GM18867 (cell line): ENCODE measurements around the gene KLHL30.
"Not testable (repeated sequence)": the region's sequence is repeated elsewhere in the genome, so short reads cannot be mapped to it uniquely, and the experiment has no call there.

Source experiments
- ATAC-seq: cut with Tn5 transposase; IDR thresholded peaks from one replicate; pipeline ENCODE4 v1.9.1; 2021; ENCODE audit warnings: mild to moderate bottlenecking, moderate library complexity; ENCODE audit not compliant: unreplicated experiment

Gene KLHL30

DNA sequence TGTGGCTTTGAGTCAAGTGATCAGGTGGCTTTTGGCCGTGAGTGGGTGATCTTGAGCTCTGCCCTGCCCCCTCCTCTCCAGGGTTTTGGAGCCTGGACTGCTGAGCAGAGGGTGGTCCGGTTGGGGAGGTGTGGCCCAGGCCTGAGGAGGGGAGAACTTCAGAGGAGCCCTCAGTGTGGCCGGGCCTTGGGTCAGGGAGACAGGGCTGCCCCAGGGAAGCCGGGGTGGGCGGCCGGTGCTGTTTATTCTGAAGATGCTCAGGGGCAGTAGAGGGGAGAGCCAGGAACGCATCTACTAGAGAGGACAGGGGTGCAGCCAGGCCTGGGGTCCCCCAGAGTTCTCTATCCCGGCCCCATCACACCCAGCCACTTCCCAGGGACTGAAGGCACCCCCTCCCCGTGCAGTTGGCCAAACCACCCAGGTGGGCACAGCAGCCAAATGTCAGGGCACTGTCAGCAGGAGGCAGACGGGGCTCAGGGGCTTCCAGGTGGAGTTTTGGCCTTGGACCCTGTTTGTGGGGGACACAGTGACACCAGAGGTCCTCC, 21.3 kb downstream of the KLHL30 start:
- no peak for ATAC-seq

GRCh38 chr2:238160206-238161129, 22.0 kb downstream of the KLHL30 start:
- ATAC-seq = no peak

DNA sequence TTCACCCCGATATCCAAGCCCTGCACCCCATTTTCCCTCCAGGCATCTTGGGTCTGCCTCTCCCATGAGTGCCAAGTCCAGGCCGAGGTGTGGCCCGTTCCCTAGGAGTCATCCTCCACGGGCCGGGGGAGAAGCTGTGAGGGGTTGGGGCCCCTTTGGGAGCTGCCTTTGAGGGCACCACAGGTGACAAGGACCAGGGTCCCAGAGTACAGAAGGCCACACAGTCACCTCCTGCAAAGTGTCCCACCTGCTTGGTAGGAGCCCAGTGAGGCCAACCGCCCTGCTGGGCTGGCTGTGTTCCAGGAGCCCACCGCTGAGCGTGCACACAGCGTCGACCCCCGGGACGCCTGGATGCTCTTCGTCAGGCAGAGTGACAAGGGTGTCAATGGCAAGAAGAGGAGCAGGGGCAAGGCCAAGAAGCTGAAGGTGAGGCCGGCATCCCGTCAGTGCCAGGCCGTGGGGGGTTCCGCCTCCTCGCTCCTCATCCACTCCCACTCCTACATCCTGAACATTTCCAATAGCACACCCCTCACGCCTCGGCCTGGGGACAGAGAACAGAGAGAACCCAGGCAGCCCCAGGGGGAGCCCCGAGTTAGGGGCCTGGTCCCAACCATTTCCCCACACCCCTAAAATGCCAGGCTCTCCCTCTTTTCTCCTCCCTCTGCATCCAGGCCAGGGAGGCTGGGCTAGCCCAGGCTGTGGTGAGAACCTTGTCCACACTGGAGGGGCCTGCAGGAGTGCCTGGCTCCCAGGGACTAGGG, 23.0 kb downstream of the KLHL30 start:
- no peak for ATAC-seq

GRCh38 chr2:238162251-238162845, 23.9 kb downstream of the KLHL30 start:
- ATAC-seq = no peak

DNA sequence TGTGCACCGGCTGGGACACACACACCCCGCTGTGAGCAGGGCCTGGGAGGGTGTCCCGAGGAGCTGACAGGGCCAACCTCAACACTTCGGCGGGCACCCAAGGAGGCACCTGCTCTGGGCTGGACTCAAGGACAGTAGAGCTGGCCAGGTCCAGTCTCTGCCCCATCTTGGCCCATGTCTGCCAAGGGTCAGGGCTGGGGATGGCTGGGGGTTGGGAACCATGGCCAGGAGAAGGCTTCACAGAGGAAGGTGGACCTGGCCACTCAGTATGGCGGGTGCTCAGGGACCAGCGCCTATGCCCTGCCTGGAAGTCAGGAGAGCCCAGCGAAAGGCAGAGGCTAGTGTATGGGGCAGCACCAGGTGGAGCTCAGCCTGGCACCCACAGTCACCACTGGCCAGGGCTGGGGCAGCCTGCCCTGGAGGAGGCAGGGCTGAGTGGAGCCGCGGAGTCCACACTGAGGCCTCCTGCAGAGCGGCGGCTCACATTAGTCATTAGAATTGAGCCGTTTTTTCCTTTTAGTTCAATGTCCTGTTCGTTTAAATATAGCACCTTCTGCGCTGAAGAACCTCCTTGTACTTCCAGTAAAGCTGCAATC, 24.5 kb downstream of the KLHL30 start:
- no peak for ATAC-seq

- no peak for ATAC-seq
Observed at GRCh38 chr2:238163481-238164198, 25.2 kb downstream of the KLHL30 start.

- no peak for ATAC-seq
Observed at GRCh38 chr2:238164906-238165287, 26.4 kb downstream of the KLHL30 start.

DNA sequence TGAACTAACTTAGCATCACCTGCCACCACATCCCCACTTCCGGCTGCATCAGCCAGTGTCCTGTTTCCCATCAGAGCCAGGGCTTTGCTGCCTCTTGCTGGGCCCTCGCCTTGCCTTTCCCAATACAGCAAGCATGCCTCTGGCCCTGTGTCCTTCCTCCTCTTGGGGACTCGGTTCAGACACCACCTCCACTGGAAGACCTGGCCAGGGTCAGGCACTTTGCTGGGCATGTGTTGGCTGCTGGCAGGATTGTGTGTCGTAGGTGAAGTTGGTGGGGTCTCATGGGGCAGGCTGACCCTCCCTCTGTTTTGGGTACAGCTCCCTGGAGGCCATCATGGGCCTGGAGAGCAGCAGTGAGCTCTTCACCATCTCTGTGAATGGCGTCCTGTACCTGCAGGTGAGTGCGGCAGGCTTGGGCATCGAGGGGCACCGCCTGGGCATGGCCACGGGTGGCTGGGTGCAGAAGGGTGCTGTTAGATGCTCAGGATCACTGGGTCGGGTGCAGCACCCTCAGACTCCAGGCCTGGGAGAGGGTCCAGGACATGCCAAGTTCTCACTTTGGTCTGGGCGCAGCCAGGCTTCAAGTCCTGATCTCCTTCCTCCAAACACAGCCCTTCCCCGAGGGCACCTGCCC, 26.9 kb downstream of the KLHL30 start:
- no peak for ATAC-seq

DNA sequence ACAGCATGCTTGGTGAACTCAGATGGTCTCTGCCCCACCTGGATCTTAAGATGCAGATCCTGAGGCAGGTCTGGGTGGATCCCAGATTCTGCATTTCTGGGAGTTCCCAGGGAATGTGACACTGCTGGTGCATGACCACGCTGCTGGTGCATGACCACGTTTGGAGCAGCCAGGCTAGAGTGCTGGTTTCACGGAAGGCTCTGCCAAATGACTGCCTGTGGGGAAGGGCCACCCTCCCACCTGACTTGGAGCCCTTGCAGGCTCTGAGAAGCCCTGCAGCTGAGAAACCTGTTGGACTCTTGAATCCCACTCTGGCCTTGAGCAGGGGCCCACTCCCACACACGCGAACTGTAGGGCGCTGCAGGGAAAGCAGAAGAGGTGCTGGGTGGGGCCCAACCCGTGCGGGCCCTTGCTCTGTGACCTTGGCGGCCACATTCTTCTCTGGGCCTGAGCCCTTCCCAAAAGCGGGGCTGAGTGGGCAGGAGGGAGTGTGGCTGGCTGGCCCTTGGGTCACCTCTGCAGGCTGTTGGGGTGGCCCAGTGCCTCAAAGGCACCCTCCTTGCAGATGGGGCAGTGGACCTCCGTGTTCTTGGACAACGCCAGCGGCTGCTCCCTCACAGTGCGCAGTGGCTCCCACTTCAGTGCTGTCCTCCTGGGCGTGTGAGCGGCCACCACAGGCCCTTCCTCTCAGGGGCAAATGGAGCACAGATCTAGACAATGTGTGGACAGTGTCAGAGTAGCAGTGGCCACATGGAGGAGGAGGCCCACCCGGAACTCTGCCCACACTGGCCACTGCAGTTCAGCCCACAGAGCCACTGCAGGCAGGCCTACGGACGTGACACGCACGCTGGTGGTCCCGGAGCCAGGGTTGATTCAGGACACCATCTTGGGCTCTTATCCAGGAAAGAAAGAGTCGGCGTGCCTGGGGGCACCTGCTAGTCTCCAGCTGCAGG, 28.2 kb downstream of the KLHL30 start:
- ATAC-seq = no peak

- ATAC-seq = no peak
Observed at GRCh38 chr2:238167344-238167715, 28.9 kb downstream of the KLHL30 start.

DNA sequence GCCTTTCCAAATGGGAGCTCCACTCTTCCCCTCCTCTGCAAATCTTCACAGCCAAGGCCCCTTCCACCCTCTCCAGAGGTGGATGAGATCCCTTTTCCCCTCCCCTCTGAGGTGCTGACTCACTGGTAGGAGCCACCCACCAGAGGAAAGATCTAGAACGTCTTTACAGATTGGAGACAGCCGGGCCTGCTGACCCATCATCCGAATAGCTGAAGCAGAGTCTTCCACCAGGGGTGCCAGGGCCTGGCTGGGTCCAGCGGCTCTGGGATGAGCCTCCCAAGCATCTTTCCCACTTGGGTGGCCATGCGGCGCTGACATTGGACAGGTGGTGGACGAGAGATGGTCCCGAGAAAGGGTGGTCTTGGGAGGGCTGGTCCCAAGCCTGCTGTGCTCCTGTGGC, 29.3 kb downstream of the KLHL30 start:
- ATAC-seq = no peak

DNA sequence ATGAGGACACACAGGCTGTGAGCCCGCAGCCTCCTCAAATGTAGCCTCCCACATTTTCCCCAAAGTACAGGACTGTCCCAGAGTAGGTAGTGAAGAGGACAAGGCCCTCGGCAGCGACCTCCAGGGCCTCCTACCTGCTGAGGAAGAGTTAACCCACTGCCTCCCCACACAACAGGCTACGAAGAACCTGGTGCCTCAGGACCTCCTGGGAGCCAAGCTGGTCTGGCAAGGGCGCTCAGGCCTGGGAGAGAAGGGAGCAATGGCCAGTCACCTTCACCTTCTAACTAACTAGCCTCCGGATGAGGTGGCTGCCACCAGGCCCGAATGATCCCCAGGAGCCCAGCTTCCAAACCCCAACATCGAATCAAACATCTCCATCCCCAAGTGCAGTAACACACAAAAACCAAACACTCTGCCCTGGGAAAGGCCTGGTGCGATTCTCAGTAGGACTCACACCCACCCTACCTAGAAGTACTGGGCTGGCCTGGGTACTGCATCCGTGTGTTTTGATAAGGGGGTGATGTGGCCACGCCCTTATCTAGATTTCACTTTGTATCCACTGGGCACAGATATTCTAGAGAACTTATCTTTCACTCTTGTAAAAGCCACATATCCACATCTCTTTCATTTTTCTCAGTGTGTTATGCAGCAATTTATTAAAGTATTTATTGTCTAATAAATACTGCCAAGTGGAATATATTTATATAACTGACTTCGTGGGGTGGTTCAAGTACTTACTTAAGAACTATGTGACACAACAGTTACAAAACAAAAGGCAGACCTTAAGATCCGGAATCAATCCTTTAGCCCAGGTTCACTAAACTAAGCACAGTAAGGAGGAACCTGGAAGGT, 30.0 kb downstream of the KLHL30 start:
- no peak for ATAC-seq

GRCh38 chr2:238169048-238169707, 30.7 kb downstream of the KLHL30 start:
- no peak for ATAC-seq

GRCh38 chr2:238169708-238170251, 31.3 kb downstream of the KLHL30 start:
- no peak for ATAC-seq

- ATAC-seq = no peak
Observed at GRCh38 chr2:238170386-238171071, 32.1 kb downstream of the KLHL30 start.

DNA sequence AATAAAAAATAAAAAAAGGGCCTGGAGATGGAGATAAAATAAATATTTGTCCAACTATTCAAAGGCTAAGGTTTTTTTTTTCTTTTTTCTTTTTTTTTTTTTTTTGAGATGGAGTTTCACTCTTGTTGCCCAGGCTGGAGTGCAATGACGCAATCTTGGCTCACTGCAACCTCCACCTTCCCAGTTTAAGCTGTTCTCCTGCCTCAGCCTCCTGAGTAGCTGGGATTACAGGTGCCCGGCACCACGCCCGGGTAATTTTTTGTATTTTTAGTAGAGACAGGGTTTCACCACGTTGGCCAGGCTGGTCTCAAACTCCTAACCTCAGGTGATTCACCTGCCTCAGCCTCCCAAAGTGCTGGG, 32.6 kb downstream of the KLHL30 start:
- ATAC-seq = not testable (repeated sequence)
